HUES64 (cell line): ENCODE measurements around the gene TBC1D22A.
A peak's percentile ranks its signal among the peaks of the same experiment; 100 is the strongest.

Source experiments
- H3K27ac ChIP-seq: 2 replicates; pipeline ENCODE4 v1.7.0; 2013; ENCODE audit warnings: low read depth, low read length, inconsistent platforms
- H3K27me3 ChIP-seq: 2 replicates; pipeline ENCODE4 v1.6.1; 2013; ENCODE audit warnings: mild to moderate bottlenecking, low read length; ENCODE audit not compliant: insufficient read depth
- H3K36me3 ChIP-seq: 2 replicates; pipeline ENCODE4 v1.6.1; 2013; ENCODE audit warnings: mild to moderate bottlenecking, low read length; ENCODE audit not compliant: insufficient read depth
- H3K4me1 ChIP-seq: 2 replicates; pipeline ENCODE4 v1.6.1; 2013; ENCODE audit warnings: mild to moderate bottlenecking, low read length, moderate library complexity; ENCODE audit not compliant: insufficient read depth
- H3K4me3 ChIP-seq: 2 replicates; pipeline ENCODE4 v1.5.1; 2013; ENCODE audit warnings: mild to moderate bottlenecking, low read length, moderate library complexity
- H3K9ac ChIP-seq: 2 replicates; pipeline ENCODE4 v1.6.1; 2013; ENCODE audit warnings: mild to moderate bottlenecking, low read depth, low read length
- H3K9me3 ChIP-seq: 2 replicates; pipeline ENCODE4 v1.6.1; 2013; ENCODE audit warnings: low read depth, low read length; ENCODE audit not compliant: insufficient read depth
- WGBS: fragments of 150-250, 120-280 bp; methylation state at CpG from one replicate; pipeline ENCODE4 v1.1.7; 2013; ENCODE audit warnings: missing lambda C conversion rate; 5-methylcytosine and 5-hydroxymethylcytosine counted together

The TBC1D22A gene

DNA sequence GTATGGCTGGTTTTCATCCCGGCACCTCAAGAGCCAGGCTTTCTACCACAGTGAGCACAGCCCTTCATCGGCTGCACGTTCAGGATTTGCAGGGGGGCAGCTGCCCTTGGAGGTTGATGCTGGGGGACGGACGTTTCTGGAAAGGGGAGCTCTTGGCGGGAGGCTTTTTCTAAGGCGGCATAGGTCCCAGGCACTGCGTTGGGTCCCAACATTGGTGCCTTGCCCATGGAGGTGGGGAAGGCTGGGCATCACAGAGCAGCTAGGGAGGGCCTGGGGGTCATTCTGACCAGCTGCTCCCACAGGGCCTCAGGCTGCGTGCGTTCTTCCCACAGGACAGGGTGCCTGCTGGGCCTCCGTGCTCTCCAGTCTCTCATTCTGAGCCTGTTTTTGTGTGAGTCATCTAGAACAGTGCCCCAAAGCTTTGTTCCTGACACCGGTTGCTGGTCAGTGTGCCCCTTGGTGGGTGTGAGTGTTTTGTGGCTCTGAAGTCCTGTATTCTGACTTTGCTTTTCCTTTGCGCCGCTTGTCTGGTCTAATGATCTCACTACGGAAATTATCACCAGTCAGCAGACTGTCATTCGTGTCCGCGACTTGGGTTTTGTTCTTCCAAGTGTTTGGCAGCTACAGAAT, 275.9 kb downstream of the TBC1D22A start:
- no peaks in the 10 kb centered on the region for H3K9me3 ChIP-seq
- H3K27ac ChIP-seq, result peak overlapping the region; percentile 30; the same call in 1 of the 2 replicates
- no peaks in the 10 kb centered on the region for H3K36me3 ChIP-seq
- H3K9ac ChIP-seq, result no peak overlapping the region
- WGBS, result 89% methylated on average over 18 of the region's 18 CpGs
- no peak overlapping the region for H3K4me3 ChIP-seq
- no peaks in the 10 kb centered on the region for H3K4me1 ChIP-seq
- no peaks in the 10 kb centered on the region for H3K27me3 ChIP-seq

DNA sequence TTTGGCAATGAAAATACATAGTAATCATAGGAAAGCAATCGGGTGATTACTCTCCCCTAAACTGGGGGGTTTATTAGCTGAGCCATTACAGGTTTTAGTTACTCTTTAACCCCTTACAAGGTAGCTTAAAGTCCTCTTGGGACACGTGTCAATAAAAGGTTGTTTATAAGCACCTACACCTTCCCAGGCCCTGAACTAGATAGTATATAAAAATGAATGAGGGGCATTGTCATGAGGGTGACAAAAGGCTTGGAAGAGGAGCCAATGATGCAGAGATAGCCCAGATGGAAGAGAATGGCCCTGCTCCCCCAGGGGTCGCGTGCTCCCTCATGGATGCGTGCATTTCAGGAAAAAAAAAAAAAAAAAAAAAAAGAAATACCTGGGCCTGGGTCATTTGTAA, 276.9 kb downstream of the TBC1D22A start:
- Histone ChIP-seq H3K36me3 (no peaks in the 10 kb centered on the region), H3K4me1 (no peaks in the 10 kb centered on the region), H3K9ac (no peak overlapping the region), H3K27me3 (no peaks in the 10 kb centered on the region), H3K4me3 (no peak overlapping the region), H3K9me3 (no peaks in the 10 kb centered on the region), H3K27ac (no peak overlapping the region)
- over 99% methylated on average over 4 of the region's 5 CpGs for WGBS

- H3K9me3 ChIP-seq, result no peaks in the 10 kb centered on the region
- no peak overlapping the region for H3K4me3 ChIP-seq
- WGBS, result 96% methylated on average over 25 of the region's 25 CpGs
- no peak overlapping the region for H3K27ac ChIP-seq
- no peak overlapping the region for H3K9ac ChIP-seq
- H3K36me3 ChIP-seq, result no peaks in the 10 kb centered on the region
- H3K4me1 ChIP-seq, result no peaks in the 10 kb centered on the region
- H3K27me3 ChIP-seq, result no peaks in the 10 kb centered on the region
These were observed 278.2 kb downstream of the TBC1D22A start for GRCh38 chr22:47040486-47041270.

DNA sequence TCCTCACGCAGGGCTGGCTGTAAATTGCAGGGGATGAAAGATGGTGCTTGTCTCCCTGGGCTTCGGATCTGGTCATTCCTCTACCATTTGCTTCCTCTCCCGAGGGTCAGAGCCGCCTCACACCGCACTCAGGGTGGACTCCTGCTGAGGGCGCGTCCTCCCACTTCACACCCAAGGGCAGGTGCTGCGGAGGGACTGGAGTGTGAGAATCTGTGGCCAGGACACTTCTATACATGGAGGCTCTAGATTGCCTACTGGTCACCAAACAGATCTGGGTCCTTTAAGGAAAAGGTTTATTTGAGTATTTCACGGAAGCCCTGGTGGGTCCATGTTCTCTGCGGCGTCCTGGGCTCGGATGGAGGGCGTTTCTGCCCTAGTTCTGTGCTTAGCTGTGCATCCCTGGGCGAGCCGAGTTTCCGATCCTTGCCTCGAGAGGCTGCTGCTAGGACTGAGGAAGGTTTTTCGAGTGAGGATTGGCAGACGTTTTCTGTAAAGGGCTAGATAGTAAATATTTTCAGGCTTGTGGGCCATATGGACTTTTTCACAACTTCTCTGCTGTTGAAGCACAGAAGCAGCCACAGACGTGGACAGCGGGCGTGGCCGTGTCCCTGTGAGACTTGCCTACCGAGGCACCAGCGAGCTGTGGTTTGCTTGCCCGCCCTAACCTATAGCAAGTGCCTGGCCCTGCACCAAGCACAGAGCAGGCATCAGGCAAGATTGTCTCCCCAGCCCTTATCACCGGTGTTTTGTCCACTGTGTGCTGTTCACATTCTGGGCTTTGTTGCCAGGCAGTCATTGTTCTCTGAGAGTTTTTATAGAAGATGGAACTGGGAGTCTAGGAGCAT, 279.0 kb downstream of the TBC1D22A start:
- WGBS, result 95% methylated on average over 27 of the region's 27 CpGs
- Histone ChIP-seq H3K27me3 (no peaks in the 10 kb centered on the region), H3K36me3 (no peaks in the 10 kb centered on the region), H3K4me3 (no peak overlapping the region), H3K9ac (no peak overlapping the region), H3K9me3 (no peaks in the 10 kb centered on the region), H3K4me1 (no peaks in the 10 kb centered on the region), H3K27ac (no peak overlapping the region)

- no peaks in the 10 kb centered on the region for H3K27me3 ChIP-seq
- H3K9me3 ChIP-seq, result no peaks in the 10 kb centered on the region
- no peak overlapping the region for H3K4me3 ChIP-seq
- no peak overlapping the region for H3K9ac ChIP-seq
- 95% methylated on average over 11 of the region's 11 CpGs for WGBS
- no peak overlapping the region for H3K27ac ChIP-seq
- H3K4me1 ChIP-seq, result no peaks in the 10 kb centered on the region
- H3K36me3 ChIP-seq, result no peaks in the 10 kb centered on the region
These were observed 279.8 kb downstream of the TBC1D22A start for GRCh38 chr22:47042116-47042825.

- Histone ChIP-seq H3K36me3 (no peaks in the 10 kb centered on the region), H3K4me1 (no peaks in the 10 kb centered on the region), H3K27me3 (no peaks in the 10 kb centered on the region), H3K4me3 (no peak overlapping the region), H3K9ac (no peak overlapping the region), H3K27ac (no peak overlapping the region), H3K9me3 (no peaks in the 10 kb centered on the region)
- 92% methylated on average over 18 of the region's 18 CpGs for WGBS
These were observed 280.5 kb downstream of the TBC1D22A start for GRCh38 chr22:47042861-47043496.

- whole genome bisulfite sequencing, result 87% methylated on average over 19 of the region's 19 CpGs
- Histone ChIP-seq H3K27me3 (no peaks in the 10 kb centered on the region), H3K4me1 (no peaks in the 10 kb centered on the region), H3K9ac (no peak overlapping the region), H3K9me3 (no peaks in the 10 kb centered on the region), H3K4me3 (no peak overlapping the region), H3K36me3 (no peaks in the 10 kb centered on the region), H3K27ac (no peak overlapping the region)
These were observed 281.6 kb downstream of the TBC1D22A start for GRCh38 chr22:47043835-47044721.

DNA sequence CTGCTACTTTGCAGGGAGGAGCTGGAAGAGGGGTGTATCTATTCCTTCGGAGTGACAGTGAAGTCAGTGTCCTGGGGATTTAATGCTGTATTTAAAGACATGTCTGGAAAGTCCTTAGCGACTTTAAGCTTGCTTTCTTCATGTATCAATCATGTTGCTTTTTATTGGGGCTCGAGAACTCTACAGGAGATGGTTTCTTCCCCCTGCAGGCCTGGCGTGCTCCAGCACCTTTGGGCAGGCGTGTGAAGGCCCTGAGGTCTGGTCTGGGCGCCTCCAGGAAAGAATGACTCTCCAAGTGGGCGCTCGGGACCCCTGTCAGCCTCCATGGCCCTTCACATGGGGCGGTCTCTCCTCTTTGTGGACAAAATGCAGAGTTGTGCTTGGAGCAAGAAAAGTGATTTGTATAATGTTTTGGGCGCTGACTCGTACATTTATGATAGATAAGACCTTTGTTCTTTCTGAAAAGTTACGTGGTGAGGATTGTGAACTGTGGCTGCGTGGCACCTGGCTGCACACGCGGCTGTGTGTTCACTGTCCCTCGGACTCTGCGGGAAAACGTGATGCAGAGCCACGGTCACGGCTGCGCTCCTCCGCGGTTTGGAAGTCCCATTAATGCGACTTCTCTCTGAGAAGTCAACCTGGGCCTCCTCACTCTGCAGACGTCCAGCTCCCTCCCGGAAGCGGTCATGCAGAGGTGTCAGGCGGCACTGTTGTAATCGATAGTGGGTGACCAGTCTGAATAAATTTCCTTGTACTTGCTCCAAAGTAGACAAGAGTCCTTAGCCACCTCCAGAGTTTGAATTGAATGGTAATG, 282.5 kb downstream of the TBC1D22A start:
- 86% methylated on average over 29 of the region's 29 CpGs for WGBS

GRCh38 chr22:47045691-47046410, 283.4 kb downstream of the TBC1D22A start:
- Histone ChIP-seq H3K4me3 (no peak overlapping the region), H3K27ac (no peak overlapping the region), H3K4me1 (no peaks in the 10 kb centered on the region), H3K9ac (no peak overlapping the region), H3K9me3 (no peaks in the 10 kb centered on the region), H3K36me3 (no peaks in the 10 kb centered on the region), H3K27me3 (no peaks in the 10 kb centered on the region)
- WGBS, result 92% methylated on average over 13 of the region's 14 CpGs

More for the DNA sequence above, 282.5 kb downstream of the TBC1D22A start:
- no peaks in the 10 kb centered on the region for H3K36me3 ChIP-seq
- H3K9ac ChIP-seq, result no peak overlapping the region
- H3K9me3 ChIP-seq, result no peaks in the 10 kb centered on the region
- no peaks in the 10 kb centered on the region for H3K4me1 ChIP-seq
- no peaks in the 10 kb centered on the region for H3K27me3 ChIP-seq
- H3K4me3 ChIP-seq, result no peak overlapping the region
- H3K27ac ChIP-seq, result no peak overlapping the region
